ENCODE measurements around the gene KANSL1.

GRCh38 chr17:46080118-46081017, 112.9 kb downstream of the KANSL1 start:
- TF ChIP-seq CTCF (IDR thresholded peaks at IDR 0.05; ENCODE audit: poor library complexity, severe bottlenecking) (no peak), SMC3 (conservative IDR thresholded peaks at IDR 0.05; ENCODE audit: poor library complexity) (no peak), EZH2 (IDR thresholded peaks at IDR 0.05; ENCODE audit: borderline replicate concordance, insufficient read depth, low read length, poor library complexity, severe bottlenecking) (no peak)
